OCI-LY7 (cell line): ENCODE measurements around the gene ANKRD13C. TPM values are rescaled to one million over a fixed set of nuclear protein-coding genes. Genes with fewer than 3 reads are reported as not detected.

Experiments used
- BruUV-seq: library from RNA; stranded (reverse); fragments of 400-500 nt; replicated peaks from 2 replicates; lab custom pipeline; 2021; lab: Mats Ljungman, UMichigan
- CTCF ChIA-PET: fragments of 300-600 bp; sonication (Branson Sonifier 250); formaldehyde crosslinking; loops from one replicate; lab custom pipeline; 2022; ENCODE audit warnings: antibody characterized with exemption; ENCODE audit not compliant: unreplicated experiment; lab: Charles Lee
- POLR2A ChIA-PET: fragments of 300-600 bp; sonication (Branson Sonifier 250); formaldehyde crosslinking; loops from one replicate; lab custom pipeline; 2022; ENCODE audit warnings: antibody characterized with exemption; lab: Charles Lee
- DNase-seq: peaks from one replicate; pipeline ENCODE4 v3.0.0-alpha.2; 2015; ENCODE audit warnings: low spot score
- H2AFZ ChIP-seq: fragments of 200-600 bp; sonication (generic), shearing (Covaris generic); 2 replicates; pipeline ENCODE4 v1.6.1; 2014; ENCODE audit warnings: mild to moderate bottlenecking, antibody characterized with exemption, low read length, moderate library complexity
- H3K27ac ChIP-seq: fragments of 200-600 bp; sonication (generic); 2 replicates; pipeline ENCODE4 v1.5.1; 2014; ENCODE audit warnings: mixed run types, low read depth, mild to moderate bottlenecking, moderate library complexity, low read length, inconsistent platforms; ENCODE audit not compliant: poor library complexity, severe bottlenecking
- H3K36me3 ChIP-seq: fragments of 200-600 bp; sonication (generic); 2 replicates; pipeline ENCODE4 v1.6.1; 2014; ENCODE audit warnings: mild to moderate bottlenecking, antibody characterized with exemption, low read length, moderate library complexity, mixed read lengths; ENCODE audit not compliant: insufficient read depth
- H3K4me1 ChIP-seq: fragments of 200-600 bp; sonication (generic); 2 replicates; pipeline ENCODE4 v1.5.1; 2014; ENCODE audit warnings: mild to moderate bottlenecking, low read length; ENCODE audit not compliant: insufficient read depth, poor library complexity, severe bottlenecking
- H3K4me2 ChIP-seq: fragments of 200-600 bp; sonication (generic); 2 replicates; pipeline ENCODE4 v1.6.1; 2014; ENCODE audit warnings: mild to moderate bottlenecking, low read length
- H3K4me3 ChIP-seq: fragments of 200-600 bp; sonication (generic); 2 replicates; pipeline ENCODE4 v1.5.1; 2014; ENCODE audit warnings: mild to moderate bottlenecking, low read depth, low read length; ENCODE audit not compliant: poor library complexity, severe bottlenecking
- H3K79me2 ChIP-seq: fragments of 200-600 bp; sonication (generic); 2 replicates; pipeline ENCODE4 v1.6.1; 2016; ENCODE audit warnings: low read depth, mild to moderate bottlenecking, low read length, moderate library complexity, mixed read lengths; ENCODE audit not compliant: insufficient read depth
- H3K9me2 ChIP-seq: fragments of 200-600 bp; sonication (generic); 2 replicates; pipeline ENCODE4 v1.6.1; 2016; ENCODE audit warnings: mild to moderate bottlenecking, low read length, mixed read lengths; ENCODE audit not compliant: insufficient read depth
- H3K9me3 ChIP-seq: fragments of 200-600 bp; sonication (generic); 2 replicates; pipeline ENCODE4 v1.6.1; 2014; ENCODE audit warnings: mild to moderate bottlenecking, mixed run types, low read length, mixed read lengths
- H4K20me1 ChIP-seq: fragments of 200-600 bp; sonication (generic); 2 replicates; pipeline ENCODE4 v1.6.1; 2014; ENCODE audit warnings: mild to moderate bottlenecking, antibody characterized with exemption, low read length, moderate library complexity, mixed read lengths; ENCODE audit not compliant: insufficient read depth
- EZH2phosphoT487 ChIP-seq: fragments of 200-600 bp; sonication (generic); IDR thresholded peaks from 2 replicates; pipeline ENCODE4 v1.6.1; 2018; ENCODE audit warnings: low read depth, borderline replicate concordance, mild to moderate bottlenecking, mixed run types, antibody characterized with exemption, low read length, moderate library complexity, mixed read lengths
- intact Hi-C: fragments of 100-400 bp; cut with micrococcal nuclease; formaldehyde crosslinking; loops from one replicate; pipeline ENCODE4 v1.10.0; 2022; ENCODE audit not compliant: unreplicated experiment
- total RNA-seq, 2 experiments: library from RNA; depleted of rRNA in 1 of 2; stranded (reverse); fragments of >200 nt in 1 of 2; shearing (Covaris generic) in 1 of 2; gene quantifications; 2 replicates each; pipeline ENCODE4 v1.2.3, GENCODE V29; 2014 to 2022
- TF ChIP-seq, protein P1 (sequence below): fragments of 200-600 bp; sonication (generic); conservative IDR thresholded peaks from 2 replicates; pipeline ENCODE4 v1.5.1; 2014; ENCODE audit warnings: mild to moderate bottlenecking, antibody characterized with exemption, low read length, moderate library complexity, mixed read lengths

The ANKRD13C gene
- total RNA-seq, 2 experiments from 2014 or later = 17.3 to 22.1 TPM

DNA sequence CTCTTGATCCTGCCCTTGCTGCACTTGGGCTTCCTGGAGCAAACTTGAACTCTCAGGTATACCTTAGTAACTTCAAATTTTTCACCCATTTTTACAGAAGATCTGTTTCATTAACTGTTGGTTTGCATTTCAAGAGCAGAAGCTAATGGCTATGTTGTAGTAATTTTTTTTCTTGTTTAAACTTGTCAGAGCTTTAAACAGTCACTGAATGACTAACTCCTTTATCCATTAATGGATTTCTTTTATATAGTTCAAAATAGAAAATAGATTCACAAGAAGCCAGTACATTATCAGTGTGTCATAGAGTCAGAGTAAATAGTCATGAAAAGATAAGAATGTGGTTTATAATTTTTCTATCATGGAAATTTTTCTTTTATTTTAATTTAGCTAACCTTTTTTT is 119.8 kb downstream of the ANKRD13C start:
- BruUV-seq = no TSS peak
- no peak overlapping the region for H3K27ac ChIP-seq
- ChIA-PET CTCF (no interaction called here), POLR2A (interaction anchor here (0.5 to 1.6 kb wide), 4 partner anchors 13 to 85 kb away, joined by 3 to 5 read pairs (median 4); no protein-coding TSS in a partner anchor)
- no peak for DNase-seq
- no peaks in the 10 kb centered on the region for H3K9me3 ChIP-seq
- peaks cover 52% of the 10 kb centered on the region; the same call in 1 of the 2 replicates for H3K79me2 ChIP-seq
- peaks cover 35% of the 10 kb centered on the region for H4K20me1 ChIP-seq
- H3K4me2 ChIP-seq = no peak overlapping the region
- intact Hi-C loops = no loop called here
- H3K4me3 ChIP-seq = no peak overlapping the region
- H2AFZ ChIP-seq = no peak overlapping the region
- peaks cover 100% of the 10 kb centered on the region for H3K36me3 ChIP-seq
- no peaks in the 10 kb centered on the region for H3K4me1 ChIP-seq
- TF ChIP-seq EZH2phosphoT487 = no peak
- TF ChIP-seq, protein P1, sequence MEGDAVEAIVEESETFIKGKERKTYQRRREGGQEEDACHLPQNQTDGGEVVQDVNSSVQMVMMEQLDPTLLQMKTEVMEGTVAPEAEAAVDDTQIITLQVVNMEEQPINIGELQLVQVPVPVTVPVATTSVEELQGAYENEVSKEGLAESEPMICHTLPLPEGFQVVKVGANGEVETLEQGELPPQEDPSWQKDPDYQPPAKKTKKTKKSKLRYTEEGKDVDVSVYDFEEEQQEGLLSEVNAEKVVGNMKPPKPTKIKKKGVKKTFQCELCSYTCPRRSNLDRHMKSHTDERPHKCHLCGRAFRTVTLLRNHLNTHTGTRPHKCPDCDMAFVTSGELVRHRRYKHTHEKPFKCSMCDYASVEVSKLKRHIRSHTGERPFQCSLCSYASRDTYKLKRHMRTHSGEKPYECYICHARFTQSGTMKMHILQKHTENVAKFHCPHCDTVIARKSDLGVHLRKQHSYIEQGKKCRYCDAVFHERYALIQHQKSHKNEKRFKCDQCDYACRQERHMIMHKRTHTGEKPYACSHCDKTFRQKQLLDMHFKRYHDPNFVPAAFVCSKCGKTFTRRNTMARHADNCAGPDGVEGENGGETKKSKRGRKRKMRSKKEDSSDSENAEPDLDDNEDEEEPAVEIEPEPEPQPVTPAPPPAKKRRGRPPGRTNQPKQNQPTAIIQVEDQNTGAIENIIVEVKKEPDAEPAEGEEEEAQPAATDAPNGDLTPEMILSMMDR = no peak
- H3K9me2 ChIP-seq = no peaks in the 10 kb centered on the region

DNA sequence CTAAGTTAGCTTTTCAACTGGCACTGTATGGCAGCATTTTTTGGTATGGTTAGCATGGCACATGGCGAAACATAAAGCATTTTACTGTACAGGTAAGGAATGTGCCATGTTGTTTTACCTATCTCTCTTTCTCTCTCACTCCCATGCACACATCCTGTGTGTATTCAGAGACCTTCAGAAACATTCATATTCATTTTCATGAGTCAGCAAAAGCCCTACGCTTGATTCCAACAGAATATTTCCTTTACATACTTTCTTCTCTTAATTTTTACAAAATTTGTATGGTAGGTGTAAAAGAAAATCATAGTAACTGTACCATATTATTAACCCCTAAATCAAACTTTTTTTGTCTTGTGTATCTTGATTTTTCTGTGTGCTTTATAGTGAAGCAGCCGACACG is 123.0 kb downstream of the ANKRD13C start:
- intact Hi-C loops = no loop called here
- Histone ChIP-seq H3K36me3 (peaks cover 100% of the 10 kb centered on the region), H4K20me1 (peaks cover 59% of the 10 kb centered on the region), H3K4me2 (no peak overlapping the region), H2AFZ (no peak overlapping the region), H3K4me1 (peaks cover 13% of the 10 kb centered on the region), H3K9me2 (no peaks in the 10 kb centered on the region), H3K9me3 (no peaks in the 10 kb centered on the region), H3K79me2 (peaks cover 67% of the 10 kb centered on the region), H3K27ac (no peak overlapping the region), H3K4me3 (no peak overlapping the region)
- no peak for TF ChIP-seq EZH2phosphoT487
- TF ChIP-seq, protein P1 = no peak
- ChIA-PET POLR2A (interaction anchor here (1.3 to 1.5 kb wide), 3 partner anchors 9 to 27 kb away, joined by 3 read pairs; no protein-coding TSS in a partner anchor), CTCF (no interaction called here)
- no TSS peak for BruUV-seq
- DNase-seq = no peak

DNA sequence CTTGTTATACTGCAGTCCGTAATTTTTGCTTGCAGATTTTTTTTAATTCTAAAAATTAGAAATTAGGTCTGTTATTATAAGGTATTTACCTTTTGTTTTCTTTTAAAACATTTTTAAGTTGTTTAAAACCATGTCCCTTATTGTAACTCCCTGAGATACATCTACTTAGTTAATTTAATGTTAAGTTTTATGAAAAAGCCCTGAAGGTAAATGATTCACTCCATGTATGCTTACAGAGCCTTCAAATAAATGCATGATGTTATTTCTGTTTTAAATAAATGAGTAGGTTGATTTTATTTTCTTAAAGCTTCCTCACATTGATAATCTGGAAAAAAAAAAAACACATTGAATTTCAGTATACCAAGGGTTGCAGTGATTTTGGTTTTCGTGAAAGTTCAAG is 125.9 kb downstream of the ANKRD13C start:
- Histone ChIP-seq H3K4me2 (no peak overlapping the region), H3K4me1 (peaks cover 31% of the 10 kb centered on the region), H3K79me2 (peaks cover 84% of the 10 kb centered on the region), H2AFZ (no peak overlapping the region), H3K9me3 (no peaks in the 10 kb centered on the region), H3K36me3 (peaks cover 98% of the 10 kb centered on the region), H3K4me3 (no peak overlapping the region), H3K27ac (no peak overlapping the region), H3K9me2 (no peaks in the 10 kb centered on the region), H4K20me1 (peaks cover 62% of the 10 kb centered on the region)
- no peak for DNase-seq
- BruUV-seq = no TSS peak
- TF ChIP-seq EZH2phosphoT487 = no peak
- TF ChIP-seq, protein P1 = no peak
- ChIA-PET POLR2A (interaction anchor here (0.9 kb wide), 1 partner anchor 9 kb away, joined by 4 read pairs; no protein-coding TSS in a partner anchor), CTCF (no interaction called here)
- intact Hi-C loops = no loop called here
